ENCODE results near the gene HERPUD1.

HERPUD1 gene

DNA sequence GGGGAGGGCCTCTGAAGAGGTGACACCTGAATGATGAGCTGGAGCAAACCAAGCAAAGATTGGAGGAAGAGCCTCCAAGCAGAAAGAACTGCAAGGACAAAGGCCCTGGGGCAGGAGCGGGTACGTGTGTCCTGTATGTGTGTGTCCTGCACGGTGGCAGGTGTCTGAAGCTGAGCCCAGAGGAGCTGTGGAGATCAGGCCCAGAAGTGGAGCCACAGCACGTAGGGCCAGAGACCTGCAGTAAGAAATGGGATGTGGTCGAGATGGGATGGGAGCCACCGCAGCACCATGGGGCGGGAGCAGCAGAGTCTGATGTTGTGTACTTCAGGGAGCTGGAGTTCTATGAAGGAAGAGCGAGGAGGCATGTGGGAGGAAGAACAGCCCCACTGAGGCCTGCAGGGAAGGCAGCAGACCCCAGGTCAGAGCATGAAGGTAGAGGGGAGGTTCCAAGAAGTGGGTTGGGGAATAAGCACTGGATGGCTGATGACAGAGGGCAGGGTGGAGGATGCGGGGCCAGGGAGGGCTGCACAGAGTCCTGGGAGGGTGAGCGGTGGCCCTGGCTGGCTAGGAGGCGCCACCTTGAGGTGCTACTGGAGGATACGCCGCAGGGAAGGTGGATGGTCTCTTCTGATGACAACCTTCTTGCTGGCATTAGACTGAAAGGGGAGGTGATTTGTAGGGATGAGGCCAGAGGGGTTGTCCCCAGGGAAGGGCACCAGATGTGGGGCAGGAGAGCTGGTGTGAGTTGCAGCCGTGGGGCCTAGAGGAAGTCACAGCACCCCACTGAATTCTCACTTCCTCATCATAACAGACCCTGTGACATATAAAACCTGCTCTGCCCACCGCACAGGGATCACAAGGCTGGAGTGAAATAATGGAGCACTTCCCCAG is 19.2 kb downstream of the HERPUD1 start:
- H3K4me1 ChIP-seq (ENCODE audit: insufficient read depth, low read length, poor library complexity, severe bottlenecking): no peaks in the 10 kb centered on the region
- no peaks in the 10 kb centered on the region for H3K9me3 ChIP-seq (ENCODE audit: insufficient read depth, low read depth, low read length)
- no peaks in the 10 kb centered on the region for H3K79me2 ChIP-seq (ENCODE audit: insufficient read depth, low read length)
- no peaks in the 10 kb centered on the region for H3K9me2 ChIP-seq (replicated peaks; ENCODE audit: low read depth, low read length)
- TF ChIP-seq EZH2phosphoT487 (IDR thresholded peaks at IDR 0.05; ENCODE audit: borderline replicate concordance): no peak
- TF ChIP-seq, protein P1, sequence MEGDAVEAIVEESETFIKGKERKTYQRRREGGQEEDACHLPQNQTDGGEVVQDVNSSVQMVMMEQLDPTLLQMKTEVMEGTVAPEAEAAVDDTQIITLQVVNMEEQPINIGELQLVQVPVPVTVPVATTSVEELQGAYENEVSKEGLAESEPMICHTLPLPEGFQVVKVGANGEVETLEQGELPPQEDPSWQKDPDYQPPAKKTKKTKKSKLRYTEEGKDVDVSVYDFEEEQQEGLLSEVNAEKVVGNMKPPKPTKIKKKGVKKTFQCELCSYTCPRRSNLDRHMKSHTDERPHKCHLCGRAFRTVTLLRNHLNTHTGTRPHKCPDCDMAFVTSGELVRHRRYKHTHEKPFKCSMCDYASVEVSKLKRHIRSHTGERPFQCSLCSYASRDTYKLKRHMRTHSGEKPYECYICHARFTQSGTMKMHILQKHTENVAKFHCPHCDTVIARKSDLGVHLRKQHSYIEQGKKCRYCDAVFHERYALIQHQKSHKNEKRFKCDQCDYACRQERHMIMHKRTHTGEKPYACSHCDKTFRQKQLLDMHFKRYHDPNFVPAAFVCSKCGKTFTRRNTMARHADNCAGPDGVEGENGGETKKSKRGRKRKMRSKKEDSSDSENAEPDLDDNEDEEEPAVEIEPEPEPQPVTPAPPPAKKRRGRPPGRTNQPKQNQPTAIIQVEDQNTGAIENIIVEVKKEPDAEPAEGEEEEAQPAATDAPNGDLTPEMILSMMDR (conservative IDR thresholded peaks at IDR 0.05; ENCODE audit: low read length): peak; percentile 87
- H3K4me3 ChIP-seq (ENCODE audit: low read length, poor library complexity, severe bottlenecking): no peak overlapping the region
- H4K20me1 ChIP-seq (ENCODE audit: insufficient read depth, low read length, poor library complexity, severe bottlenecking): no peaks in the 10 kb centered on the region
- no peaks in the 10 kb centered on the region for H3K27me3 ChIP-seq (ENCODE audit: insufficient read depth, low read length, poor library complexity, severe bottlenecking)
- no peak overlapping the region for H2AFZ ChIP-seq (ENCODE audit: low read length)
- no peak overlapping the region for H3K9ac ChIP-seq (ENCODE audit: low read depth, low read length, poor library complexity, severe bottlenecking)
- no peaks in the 10 kb centered on the region for H3F3A ChIP-seq (ENCODE audit: low read depth)
- H3K4me2 ChIP-seq (ENCODE audit: low read depth, low read length, poor library complexity, severe bottlenecking): no peak overlapping the region
- H3K36me3 ChIP-seq (ENCODE audit: insufficient read depth, low read length): no peaks in the 10 kb centered on the region

DNA sequence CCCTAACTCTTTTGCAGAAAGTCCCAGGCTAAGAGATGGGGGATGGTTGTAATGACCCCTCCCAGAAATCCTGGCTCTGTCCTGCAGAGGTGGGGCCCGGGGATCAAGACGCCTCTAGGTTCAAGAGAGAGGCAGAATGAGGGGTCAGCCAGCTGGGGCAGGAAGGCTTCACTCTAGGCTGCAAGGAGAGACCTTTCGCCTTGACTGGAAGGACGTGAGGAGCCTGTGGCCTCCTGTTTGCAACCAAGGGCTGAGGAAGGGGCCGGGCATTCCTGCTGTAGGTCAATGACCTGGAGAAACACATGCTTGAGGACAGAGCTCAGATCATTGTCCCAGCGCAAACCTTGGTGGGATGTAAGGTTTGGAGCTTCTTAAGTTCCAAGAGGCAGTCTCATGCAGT is 21.1 kb downstream of the HERPUD1 start:
- Histone ChIP-seq H3K9ac (ENCODE audit: low read depth, low read length, poor library complexity, severe bottlenecking) (no peak overlapping the region), H3K9me2 (replicated peaks; ENCODE audit: low read depth, low read length) (no peaks in the 10 kb centered on the region), H3K36me3 (ENCODE audit: insufficient read depth, low read length) (no peaks in the 10 kb centered on the region), H3K9me3 (ENCODE audit: insufficient read depth, low read depth, low read length) (no peaks in the 10 kb centered on the region), H2AFZ (ENCODE audit: low read length) (no peak overlapping the region), H3K4me1 (ENCODE audit: insufficient read depth, low read length, poor library complexity, severe bottlenecking) (no peaks in the 10 kb centered on the region), H4K20me1 (ENCODE audit: insufficient read depth, low read length, poor library complexity, severe bottlenecking) (no peaks in the 10 kb centered on the region), H3K27me3 (ENCODE audit: insufficient read depth, low read length, poor library complexity, severe bottlenecking) (no peaks in the 10 kb centered on the region), H3F3A (ENCODE audit: low read depth) (no peaks in the 10 kb centered on the region), H3K4me3 (ENCODE audit: low read length, poor library complexity, severe bottlenecking) (no peak overlapping the region), H3K4me2 (ENCODE audit: low read depth, low read length, poor library complexity, severe bottlenecking) (no peak overlapping the region), H3K79me2 (ENCODE audit: insufficient read depth, low read length) (no peaks in the 10 kb centered on the region)
- no peak for TF ChIP-seq EZH2phosphoT487 (IDR thresholded peaks at IDR 0.05; ENCODE audit: borderline replicate concordance)
- TF ChIP-seq, protein P1 (conservative IDR thresholded peaks at IDR 0.05; ENCODE audit: low read length): no peak

DNA sequence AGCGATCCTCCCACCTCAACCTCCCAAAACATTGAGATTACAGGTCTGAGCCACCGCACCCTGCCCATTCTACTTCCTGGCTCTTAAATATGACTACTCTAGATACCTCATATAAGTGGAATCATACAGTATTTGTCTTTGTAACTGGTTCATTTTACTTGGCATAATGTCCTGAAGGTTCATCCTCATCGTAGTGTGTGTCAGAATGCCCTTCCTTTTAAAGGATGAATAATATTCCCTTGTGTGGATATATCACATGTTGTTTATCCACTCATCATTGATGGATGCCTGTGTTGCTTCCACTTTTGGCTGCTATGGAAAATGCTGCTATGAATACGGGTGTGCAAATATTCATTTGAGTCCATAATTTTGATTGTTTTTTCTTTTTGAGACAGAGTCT is 24.1 kb downstream of the HERPUD1 start:
- no peak overlapping the region for H3K9ac ChIP-seq (ENCODE audit: low read depth, low read length, poor library complexity, severe bottlenecking)
- H3F3A ChIP-seq (ENCODE audit: low read depth): no peaks in the 10 kb centered on the region
- no peaks in the 10 kb centered on the region for H3K27me3 ChIP-seq (ENCODE audit: insufficient read depth, low read length, poor library complexity, severe bottlenecking)
- no peaks in the 10 kb centered on the region for H4K20me1 ChIP-seq (ENCODE audit: insufficient read depth, low read length, poor library complexity, severe bottlenecking)
- no peaks in the 10 kb centered on the region for H3K79me2 ChIP-seq (ENCODE audit: insufficient read depth, low read length)
- TF ChIP-seq EZH2phosphoT487 (IDR thresholded peaks at IDR 0.05; ENCODE audit: borderline replicate concordance): no peak
- TF ChIP-seq, protein P1 (conservative IDR thresholded peaks at IDR 0.05; ENCODE audit: low read length): no peak
- no peak overlapping the region for H3K4me3 ChIP-seq (ENCODE audit: low read length, poor library complexity, severe bottlenecking)
- no peaks in the 10 kb centered on the region for H3K9me3 ChIP-seq (ENCODE audit: insufficient read depth, low read depth, low read length)
- no peaks in the 10 kb centered on the region for H3K36me3 ChIP-seq (ENCODE audit: insufficient read depth, low read length)
- no peak overlapping the region for H2AFZ ChIP-seq (ENCODE audit: low read length)
- H3K9me2 ChIP-seq (replicated peaks; ENCODE audit: low read depth, low read length): no peaks in the 10 kb centered on the region
- no peaks in the 10 kb centered on the region for H3K4me1 ChIP-seq (ENCODE audit: insufficient read depth, low read length, poor library complexity, severe bottlenecking)
- no peak overlapping the region for H3K4me2 ChIP-seq (ENCODE audit: low read depth, low read length, poor library complexity, severe bottlenecking)
